Measurements from ENCODE around the gene OSMR. TPM values are rescaled to one million over a fixed set of nuclear protein-coding genes. Genes with fewer than 3 reads are reported as not detected.

The OSMR gene
- total and polyA plus RNA-seq, 2 of the 13 experiments (the other 11 are each of a cell fraction or from before 2014, with no cell fraction given) = 21.3 to 86.5 TPM

DNA sequence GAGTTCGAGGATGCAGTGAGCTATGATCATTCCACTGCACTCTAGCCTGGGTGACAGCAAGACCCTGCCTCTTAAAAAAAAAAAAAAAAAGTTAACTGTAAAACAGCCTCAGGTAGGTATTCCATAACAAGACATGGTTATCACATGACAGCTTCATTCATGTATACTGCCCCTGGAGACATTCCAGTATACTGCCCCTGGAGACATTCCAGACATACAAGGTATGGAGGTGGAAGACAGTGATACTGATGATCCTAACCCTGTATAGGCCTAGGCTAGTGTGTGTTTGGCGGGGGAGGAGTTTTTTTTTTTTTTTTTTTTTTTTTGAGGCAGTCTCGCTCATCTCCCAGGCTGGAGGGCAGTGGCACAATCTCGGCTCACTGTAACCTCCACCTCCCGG, 122.9 kb downstream of the OSMR start:
- intact Hi-C loops (cut with micrococcal nuclease; ENCODE audit: unreplicated experiment) (no loop called here), in situ Hi-C loops (cut with HindIII; ENCODE audit: extremely low pct_ligation_motif_present, low pct_unique_long_range_greater_than_20kb) (no loop called here)
- no TSS peak for BruUV-seq (replicated peaks)
- peak; percentile 53 for ATAC-seq
- Histone ChIP-seq H3K4me3 (replicated peaks in 1 of 3; ENCODE audit: insufficient read depth in 1 of 3, low read depth in 2 of 3, low read length in 3 of 3) (no peak overlapping the region), H2AFZ (ENCODE audit: low read length) (no peak overlapping the region), H4K20me1 (ENCODE audit: insufficient read depth, low read length) (no peaks in the 10 kb centered on the region), H3K79me2 (ENCODE audit: insufficient read depth, low read length) (no peaks in the 10 kb centered on the region), H3K9me3 (ENCODE audit: low read length) (no peaks in the 10 kb centered on the region), H3K9ac (ENCODE audit: insufficient read depth, low read depth, low read length) (no peak overlapping the region), H3K4me2 (ENCODE audit: low read depth, low read length) (no peak overlapping the region), H3K27me3 (ENCODE audit: control insufficient read depth in 1 of 2, insufficient read depth in 2 of 2, low read length in 2 of 2) (no peaks in the 10 kb centered on the region), H3K4me1 (ENCODE audit: insufficient read depth, low read length) (no peaks in the 10 kb centered on the region; the same call in 1 of the 2 replicates), H3K36me3 (replicated peaks in 1 of 2; ENCODE audit: control insufficient read depth in 1 of 2, insufficient read depth in 2 of 2, low read length in 2 of 2) (peaks cover 0 to 30% of the 10 kb centered on the region in 2 experiments; a peak in 3 of 5 replicates), H3K27ac (ENCODE audit: extremely low read length, insufficient read depth, low read length) (no peak overlapping the region)
- WGBS (ENCODE audit: low lambda C conversion rate) = 91% methylated on average over 5 of the region's 5 CpGs
- no peak for FAIRE-seq
- DNase-seq (ENCODE audit: low spot score) = no peak
- POLR2A ChIA-PET = no interaction called here
- CTCF ChIA-PET (ENCODE audit: low intra/inter-chr PET ratio, low total read pairs) = no interaction called here
- TF ChIP-seq KLF6 (CRISPR knock-in tag; IDR thresholded peaks at IDR 0.05) (no peak), SNRNP70 (IDR thresholded peaks at IDR 0.05; ENCODE audit: low read depth, low read length) (no peak), ZNF746 (CRISPR knock-in tag; IDR thresholded peaks at IDR 0.05) (no peak), ZNF101 (CRISPR knock-in tag; IDR thresholded peaks at IDR 0.05; ENCODE audit: borderline replicate concordance, low read depth) (no peak), ZNF672 (CRISPR knock-in tag; IDR thresholded peaks at IDR 0.05) (no peak), YY1 (IDR thresholded peaks at IDR 0.05; ENCODE audit: insufficient read depth, insufficient replicate concordance, low read depth, low read length) (no peak), YEATS2 (CRISPR knock-in tag; IDR thresholded peaks at IDR 0.05; ENCODE audit: borderline replicate concordance) (no peak), ATRX (CRISPR knock-in tag; IDR thresholded peaks at IDR 0.05; ENCODE audit: borderline replicate concordance) (no peak), MTA1 (CRISPR knock-in tag; IDR thresholded peaks at IDR 0.05; ENCODE audit: borderline replicate concordance) (no peak), NR2C2 (CRISPR knock-in tag; IDR thresholded peaks at IDR 0.05; ENCODE audit: borderline replicate concordance) (no peak), IKZF4 (CRISPR knock-in tag; IDR thresholded peaks at IDR 0.05; ENCODE audit: borderline replicate concordance, low read depth, not compliant biosample characterization) (no peak), NR3C1 (CRISPR knock-in tag; IDR thresholded peaks at IDR 0.05) (no peak), ATM (IDR thresholded peaks at IDR 0.05; ENCODE audit: borderline replicate concordance) (no peak), FOXK2 (IDR thresholded peaks at IDR 0.05) (no peak)
- TF ChIP-seq, protein P1, sequence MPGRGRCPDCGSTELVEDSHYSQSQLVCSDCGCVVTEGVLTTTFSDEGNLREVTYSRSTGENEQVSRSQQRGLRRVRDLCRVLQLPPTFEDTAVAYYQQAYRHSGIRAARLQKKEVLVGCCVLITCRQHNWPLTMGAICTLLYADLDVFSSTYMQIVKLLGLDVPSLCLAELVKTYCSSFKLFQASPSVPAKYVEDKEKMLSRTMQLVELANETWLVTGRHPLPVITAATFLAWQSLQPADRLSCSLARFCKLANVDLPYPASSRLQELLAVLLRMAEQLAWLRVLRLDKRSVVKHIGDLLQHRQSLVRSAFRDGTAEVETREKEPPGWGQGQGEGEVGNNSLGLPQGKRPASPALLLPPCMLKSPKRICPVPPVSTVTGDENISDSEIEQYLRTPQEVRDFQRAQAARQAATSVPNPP (CRISPR knock-in tag; IDR thresholded peaks at IDR 0.05) = no peak
- TF ChIP-seq, protein P2, sequence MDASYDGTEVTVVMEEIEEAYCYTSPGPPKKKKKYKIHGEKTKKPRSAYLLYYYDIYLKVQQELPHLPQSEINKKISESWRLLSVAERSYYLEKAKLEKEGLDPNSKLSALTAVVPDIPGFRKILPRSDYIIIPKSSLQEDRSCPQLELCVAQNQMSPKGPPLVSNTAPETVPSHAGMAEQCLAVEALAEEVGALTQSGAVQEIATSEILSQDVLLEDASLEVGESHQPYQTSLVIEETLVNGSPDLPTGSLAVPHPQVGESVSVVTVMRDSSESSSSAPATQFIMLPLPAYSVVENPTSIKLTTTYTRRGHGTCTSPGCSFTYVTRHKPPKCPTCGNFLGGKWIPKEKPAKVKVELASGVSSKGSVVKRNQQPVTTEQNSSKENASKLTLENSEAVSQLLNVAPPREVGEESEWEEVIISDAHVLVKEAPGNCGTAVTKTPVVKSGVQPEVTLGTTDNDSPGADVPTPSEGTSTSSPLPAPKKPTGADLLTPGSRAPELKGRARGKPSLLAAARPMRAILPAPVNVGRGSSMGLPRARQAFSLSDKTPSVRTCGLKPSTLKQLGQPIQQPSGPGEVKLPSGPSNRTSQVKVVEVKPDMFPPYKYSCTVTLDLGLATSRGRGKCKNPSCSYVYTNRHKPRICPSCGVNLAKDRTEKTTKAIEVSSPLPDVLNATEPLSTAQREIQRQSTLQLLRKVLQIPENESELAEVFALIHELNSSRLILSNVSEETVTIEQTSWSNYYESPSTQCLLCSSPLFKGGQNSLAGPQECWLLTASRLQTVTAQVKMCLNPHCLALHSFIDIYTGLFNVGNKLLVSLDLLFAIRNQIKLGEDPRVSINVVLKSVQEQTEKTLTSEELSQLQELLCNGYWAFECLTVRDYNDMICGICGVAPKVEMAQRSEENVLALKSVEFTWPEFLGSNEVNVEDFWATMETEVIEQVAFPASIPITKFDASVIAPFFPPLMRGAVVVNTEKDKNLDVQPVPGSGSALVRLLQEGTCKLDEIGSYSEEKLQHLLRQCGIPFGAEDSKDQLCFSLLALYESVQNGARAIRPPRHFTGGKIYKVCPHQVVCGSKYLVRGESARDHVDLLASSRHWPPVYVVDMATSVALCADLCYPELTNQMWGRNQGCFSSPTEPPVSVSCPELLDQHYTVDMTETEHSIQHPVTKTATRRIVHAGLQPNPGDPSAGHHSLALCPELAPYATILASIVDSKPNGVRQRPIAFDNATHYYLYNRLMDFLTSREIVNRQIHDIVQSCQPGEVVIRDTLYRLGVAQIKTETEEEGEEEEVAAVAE (CRISPR knock-in tag; IDR thresholded peaks at IDR 0.05; ENCODE audit: borderline replicate concordance) = no peak
